Parathyroid adenoma (tissue), 2 donors: ENCODE data around the gene LBHD2.
A peak's percentile ranks its signal among the peaks of the same experiment; 100 is the strongest.

Experiments used
- H2AFZ ChIP-seq: fragments of 300-600 bp; sonication (generic); one replicate; pipeline ENCODE4 v1.7.0; 2017; ENCODE audit warnings: antibody characterized with exemption, mild to moderate bottlenecking
- H3K27ac ChIP-seq: fragments of 300-600 bp; sonication (generic); one replicate; pipeline ENCODE4 v1.7.0; 2017
- H3K27me3 ChIP-seq: fragments of 300-600 bp; sonication (generic); one replicate; pipeline ENCODE4 v1.7.0; 2017; ENCODE audit warnings: low read length; ENCODE audit not compliant: control insufficient read depth, insufficient read depth
- H3K36me3 ChIP-seq: fragments of 300-600 bp; sonication (generic); one replicate; pipeline ENCODE4 v1.7.0; 2017; ENCODE audit warnings: low read length; ENCODE audit not compliant: control insufficient read depth, insufficient read depth
- H3K4me1 ChIP-seq: fragments of 300-600 bp; sonication (generic); one replicate; pipeline ENCODE4 v1.7.0; 2017; ENCODE audit warnings: control low read depth
- H3K4me2 ChIP-seq: fragments of 300-600 bp; sonication (generic); one replicate; pipeline ENCODE4 v1.7.0; 2017; ENCODE audit warnings: low read length
- H3K4me3 ChIP-seq: fragments of 300-600 bp; sonication (generic); one replicate; pipeline ENCODE4 v1.7.0; 2017; ENCODE audit warnings: low read depth, low read length
- H3K79me2 ChIP-seq: fragments of 300-600 bp; sonication (generic); one replicate; pipeline ENCODE4 v1.7.0; 2017; ENCODE audit warnings: control low read depth
- H3K9ac ChIP-seq: fragments of 300-600 bp; sonication (generic); one replicate; pipeline ENCODE4 v1.7.0; 2017; ENCODE audit warnings: mild to moderate bottlenecking
- H3K9me3 ChIP-seq: fragments of 300-600 bp; sonication (generic); one replicate; pipeline ENCODE4 v1.7.0; 2017; ENCODE audit warnings: low read length; ENCODE audit not compliant: control insufficient read depth
- TF ChIP-seq, protein P1 (sequence below): fragments of 300-600 bp; sonication (generic); IDR thresholded peaks from one replicate; pipeline ENCODE4 v1.7.0; 2017; ENCODE audit warnings: antibody characterized with exemption, mild to moderate bottlenecking
- donor health status: primary hyperparathyroidism.

The LBHD2 gene

DNA sequence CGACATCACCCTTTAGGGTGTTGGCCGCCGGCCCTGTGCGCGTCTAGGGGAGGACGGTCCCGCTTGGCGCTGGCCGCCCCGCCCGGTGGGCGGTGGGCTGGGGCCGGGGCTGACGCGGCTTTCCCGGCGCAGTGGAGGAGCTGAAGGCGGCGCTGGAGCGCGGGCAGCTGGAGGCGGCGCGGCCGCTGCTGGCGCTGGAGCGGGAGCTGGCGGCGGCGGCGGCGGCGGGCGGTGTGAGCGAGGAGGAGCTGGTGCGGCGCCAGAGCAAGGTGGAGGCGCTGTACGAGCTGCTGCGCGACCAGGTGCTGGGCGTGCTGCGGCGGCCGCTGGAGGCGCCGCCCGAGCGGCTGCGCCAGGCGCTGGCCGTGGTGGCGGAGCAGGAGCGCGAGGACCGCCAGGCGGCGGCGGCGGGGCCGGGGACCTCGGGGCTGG is 42.9 kb downstream of the LBHD2 start:
- Histone ChIP-seq H3K4me3 (no peak overlapping the region), H3K27ac (no peak overlapping the region), H3K9ac (no peak overlapping the region), H3K4me1 (peaks cover 55% of the 10 kb centered on the region), H3K9me3 (no peaks in the 10 kb centered on the region), H3K79me2 (peaks cover 3% of the 10 kb centered on the region), H3K27me3 (no peaks in the 10 kb centered on the region), H3K4me2 (peak overlapping the region; percentile 54), H3K36me3 (no peaks in the 10 kb centered on the region), H2AFZ (peak overlapping the region; percentile 10)
- TF ChIP-seq, protein P1, sequence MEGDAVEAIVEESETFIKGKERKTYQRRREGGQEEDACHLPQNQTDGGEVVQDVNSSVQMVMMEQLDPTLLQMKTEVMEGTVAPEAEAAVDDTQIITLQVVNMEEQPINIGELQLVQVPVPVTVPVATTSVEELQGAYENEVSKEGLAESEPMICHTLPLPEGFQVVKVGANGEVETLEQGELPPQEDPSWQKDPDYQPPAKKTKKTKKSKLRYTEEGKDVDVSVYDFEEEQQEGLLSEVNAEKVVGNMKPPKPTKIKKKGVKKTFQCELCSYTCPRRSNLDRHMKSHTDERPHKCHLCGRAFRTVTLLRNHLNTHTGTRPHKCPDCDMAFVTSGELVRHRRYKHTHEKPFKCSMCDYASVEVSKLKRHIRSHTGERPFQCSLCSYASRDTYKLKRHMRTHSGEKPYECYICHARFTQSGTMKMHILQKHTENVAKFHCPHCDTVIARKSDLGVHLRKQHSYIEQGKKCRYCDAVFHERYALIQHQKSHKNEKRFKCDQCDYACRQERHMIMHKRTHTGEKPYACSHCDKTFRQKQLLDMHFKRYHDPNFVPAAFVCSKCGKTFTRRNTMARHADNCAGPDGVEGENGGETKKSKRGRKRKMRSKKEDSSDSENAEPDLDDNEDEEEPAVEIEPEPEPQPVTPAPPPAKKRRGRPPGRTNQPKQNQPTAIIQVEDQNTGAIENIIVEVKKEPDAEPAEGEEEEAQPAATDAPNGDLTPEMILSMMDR, result no peak

DNA sequence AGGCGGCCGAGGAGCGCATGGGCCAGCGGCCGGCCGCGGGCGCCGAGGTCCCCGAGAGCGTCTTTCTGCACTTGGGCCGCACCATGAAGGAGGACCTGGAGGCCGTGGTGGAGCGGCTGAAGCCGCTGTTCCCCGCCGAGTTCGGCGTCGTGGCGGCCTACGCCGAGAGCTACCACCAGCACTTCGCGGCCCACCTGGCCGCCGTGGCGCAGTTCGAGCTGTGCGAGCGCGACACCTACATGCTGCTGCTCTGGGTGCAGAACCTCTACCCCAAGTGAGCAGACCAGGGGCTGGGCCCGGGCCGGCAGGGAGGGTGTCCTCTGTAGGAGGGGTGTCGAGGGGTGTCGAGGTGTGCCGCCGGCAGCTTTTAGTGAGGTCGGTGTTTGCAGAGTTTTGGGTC is 43.3 kb downstream of the LBHD2 start:
- no peak overlapping the region for H3K4me3 ChIP-seq
- H3K79me2 ChIP-seq, result peaks cover 3% of the 10 kb centered on the region
- H3K4me1 ChIP-seq, result peaks cover 50% of the 10 kb centered on the region
- no peaks in the 10 kb centered on the region for H3K27me3 ChIP-seq
- no peak overlapping the region for H3K9ac ChIP-seq
- no peaks in the 10 kb centered on the region for H3K36me3 ChIP-seq
- TF ChIP-seq, protein P1, result no peak
- no peak overlapping the region for H2AFZ ChIP-seq
- H3K27ac ChIP-seq, result peak overlapping the region; percentile 73
- H3K4me2 ChIP-seq, result peak overlapping the region; percentile 16
- H3K9me3 ChIP-seq, result no peaks in the 10 kb centered on the region

DNA sequence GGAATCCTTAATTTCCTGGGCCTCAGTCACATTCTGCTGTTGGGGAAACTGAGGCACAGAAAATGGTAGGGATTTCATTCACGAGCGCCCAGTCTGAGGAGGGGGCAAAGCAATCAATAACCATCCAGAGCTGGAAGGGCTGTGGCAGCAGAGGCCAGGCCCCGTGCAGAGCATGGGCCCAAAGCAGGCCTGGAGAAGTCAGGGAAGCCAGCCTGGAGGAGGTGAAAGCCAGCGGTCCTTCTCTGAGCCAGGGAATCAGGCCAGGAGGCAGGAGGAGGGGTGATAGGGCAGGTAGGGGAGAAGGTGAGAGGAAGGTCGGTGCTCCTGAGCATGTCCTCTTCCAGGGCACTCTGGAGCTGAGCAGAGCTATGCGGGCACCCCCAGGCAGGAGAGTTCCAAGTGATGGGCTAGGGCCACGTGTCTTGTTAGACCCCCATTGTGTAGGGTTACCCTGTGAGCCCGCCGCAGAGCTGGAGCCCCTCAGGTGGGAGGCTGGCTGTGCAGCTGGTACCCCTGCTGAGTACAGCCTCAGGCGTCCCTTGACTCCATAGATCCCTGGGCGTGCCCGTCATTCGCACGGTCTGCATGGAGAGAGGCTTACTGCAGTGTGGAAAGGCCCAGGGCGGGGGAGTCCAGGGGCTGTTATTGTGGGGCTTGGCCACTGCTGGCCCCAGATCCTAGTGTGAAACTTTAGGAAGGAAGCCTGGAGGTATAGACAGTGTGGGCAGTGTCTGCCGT is 44.0 kb downstream of the LBHD2 start:
- H3K36me3 ChIP-seq, result no peaks in the 10 kb centered on the region
- peak overlapping the region; percentile 16 for H3K4me2 ChIP-seq
- no peak overlapping the region for H3K4me3 ChIP-seq
- no peak overlapping the region for H2AFZ ChIP-seq
- peak overlapping the region; percentile 73 for H3K27ac ChIP-seq
- H3K79me2 ChIP-seq, result peaks cover 3% of the 10 kb centered on the region
- H3K9me3 ChIP-seq, result no peaks in the 10 kb centered on the region
- peaks cover 44% of the 10 kb centered on the region for H3K4me1 ChIP-seq
- TF ChIP-seq, protein P1, result no peak
- no peak overlapping the region for H3K9ac ChIP-seq
- no peaks in the 10 kb centered on the region for H3K27me3 ChIP-seq

DNA sequence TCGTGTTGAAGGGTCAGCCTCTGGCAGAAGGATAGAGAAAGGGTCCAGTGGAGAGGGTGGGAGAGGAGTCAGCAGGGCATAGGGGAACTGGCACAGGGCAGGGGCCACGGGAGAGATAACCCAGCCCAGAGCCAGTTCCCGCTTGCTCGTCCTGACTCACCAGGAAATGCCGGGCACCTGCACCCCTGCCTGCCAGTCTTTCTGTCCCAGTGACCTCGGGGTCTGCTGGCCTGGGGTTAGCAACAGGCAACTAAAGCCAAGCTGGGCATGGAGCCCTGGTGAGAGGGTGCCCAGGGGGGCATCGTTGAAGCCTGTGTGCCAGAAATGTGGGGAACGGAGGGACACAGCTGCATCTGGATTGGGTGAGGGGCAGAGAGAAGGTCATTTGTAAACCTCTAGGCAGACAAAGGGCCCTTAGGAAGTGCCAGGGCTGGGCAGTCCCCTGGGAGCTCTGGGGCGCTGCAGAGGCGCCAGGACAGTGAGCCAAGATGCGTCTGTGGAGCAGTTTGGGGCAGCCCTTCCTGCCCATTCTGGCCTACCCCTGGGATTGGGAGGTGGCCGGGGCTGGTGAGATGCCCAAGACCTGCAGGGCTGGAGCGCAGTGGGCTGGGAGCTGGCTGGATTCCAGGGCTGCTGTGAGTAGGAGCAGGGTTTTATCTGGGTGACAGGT is 44.8 kb downstream of the LBHD2 start:
- H3K27ac ChIP-seq, result peak overlapping the region; percentile 73
- H3K4me3 ChIP-seq, result no peak overlapping the region
- H3K36me3 ChIP-seq, result no peaks in the 10 kb centered on the region
- H2AFZ ChIP-seq, result no peak overlapping the region
- H3K9ac ChIP-seq, result no peak overlapping the region
- TF ChIP-seq, protein P1, result no peak
- peaks cover 43% of the 10 kb centered on the region for H3K4me1 ChIP-seq
- H3K27me3 ChIP-seq, result no peaks in the 10 kb centered on the region
- peaks cover 3% of the 10 kb centered on the region for H3K79me2 ChIP-seq
- peak overlapping the region; percentile 16 for H3K4me2 ChIP-seq
- no peaks in the 10 kb centered on the region for H3K9me3 ChIP-seq
